OCI-LY3 (cell line): ENCODE results near the gene IER3.

ENCODE experiments used
- EZH2phosphoT487 ChIP-seq: fragments of 200-600 bp; shearing (Covaris generic); IDR thresholded peaks from 2 replicates; pipeline ENCODE4 v1.6.1; 2018; ENCODE audit warnings: antibody characterized with exemption, mixed run types, low read depth
- TF ChIP-seq, protein P1 (sequence below): fragments of 200-600, 300-600 bp; sonication (generic); IDR thresholded peaks from 2 replicates; pipeline ENCODE4 v1.5.1; 2014; ENCODE audit warnings: antibody characterized with exemption, low read length, low read depth

- TF ChIP-seq, protein P1, sequence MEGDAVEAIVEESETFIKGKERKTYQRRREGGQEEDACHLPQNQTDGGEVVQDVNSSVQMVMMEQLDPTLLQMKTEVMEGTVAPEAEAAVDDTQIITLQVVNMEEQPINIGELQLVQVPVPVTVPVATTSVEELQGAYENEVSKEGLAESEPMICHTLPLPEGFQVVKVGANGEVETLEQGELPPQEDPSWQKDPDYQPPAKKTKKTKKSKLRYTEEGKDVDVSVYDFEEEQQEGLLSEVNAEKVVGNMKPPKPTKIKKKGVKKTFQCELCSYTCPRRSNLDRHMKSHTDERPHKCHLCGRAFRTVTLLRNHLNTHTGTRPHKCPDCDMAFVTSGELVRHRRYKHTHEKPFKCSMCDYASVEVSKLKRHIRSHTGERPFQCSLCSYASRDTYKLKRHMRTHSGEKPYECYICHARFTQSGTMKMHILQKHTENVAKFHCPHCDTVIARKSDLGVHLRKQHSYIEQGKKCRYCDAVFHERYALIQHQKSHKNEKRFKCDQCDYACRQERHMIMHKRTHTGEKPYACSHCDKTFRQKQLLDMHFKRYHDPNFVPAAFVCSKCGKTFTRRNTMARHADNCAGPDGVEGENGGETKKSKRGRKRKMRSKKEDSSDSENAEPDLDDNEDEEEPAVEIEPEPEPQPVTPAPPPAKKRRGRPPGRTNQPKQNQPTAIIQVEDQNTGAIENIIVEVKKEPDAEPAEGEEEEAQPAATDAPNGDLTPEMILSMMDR, result no peak
- TF ChIP-seq EZH2phosphoT487, result no peak
These were observed 19.5 kb upstream of the IER3 start for GRCh38 chr6:30763618-30764489.
